ENCODE data around the gene NECAP2.
A peak's percentile ranks its signal among the peaks of the same experiment; 100 is the strongest.

The NECAP2 gene

GRCh38 chr1:16440470-16441281 is at the start of gene NECAP2:
TSS of gene NECAP2 (plus strand) at chr1:16440724. CDS start at chr1:16440762, 38 bp downstream.
- peak; percentile 88 for DNase-seq (ENCODE audit: low read depth)

- DNase-seq (ENCODE audit: low read depth) = no peak
Observed at GRCh38 chr1:16391411-16391810, 49.1 kb upstream of the NECAP2 start.

GRCh38 chr1:16392740-16393569 is 47.6 kb upstream of the NECAP2 start:
- DNase-seq (ENCODE audit: low read depth) = no peak

GRCh38 chr1:16393570-16394521 is 46.7 kb upstream of the NECAP2 start:
- no peak for DNase-seq (ENCODE audit: low read depth)

- DNase-seq (ENCODE audit: low read depth) = no peak
Observed at GRCh38 chr1:16394977-16395376, 45.5 kb upstream of the NECAP2 start.

GRCh38 chr1:16396591-16396990 is 43.9 kb upstream of the NECAP2 start:
- DNase-seq (ENCODE audit: low read depth) = no peak

GRCh38 chr1:16397120-16397519 is 43.4 kb upstream of the NECAP2 start:
- DNase-seq (ENCODE audit: low read depth) = no peak

GRCh38 chr1:16398371-16398953 is 42.1 kb upstream of the NECAP2 start:
- no peak for DNase-seq (ENCODE audit: low read depth)

GRCh38 chr1:16402742-16403141 is 37.8 kb upstream of the NECAP2 start:
- no peak for DNase-seq (ENCODE audit: low read depth)

GRCh38 chr1:16405441-16405840 is 35.1 kb upstream of the NECAP2 start:
- DNase-seq (ENCODE audit: low read depth) = no peak

GRCh38 chr1:16406868-16407267 is 33.7 kb upstream of the NECAP2 start:
- DNase-seq (ENCODE audit: low read depth) = no peak

GRCh38 chr1:16409536-16410152 is 30.9 kb upstream of the NECAP2 start:
- DNase-seq (ENCODE audit: low read depth) = no peak

- DNase-seq (ENCODE audit: low read depth) = no peak
Observed at GRCh38 chr1:16410803-16411202, 29.7 kb upstream of the NECAP2 start.

GRCh38 chr1:16413191-16413590 is 27.3 kb upstream of the NECAP2 start:
- no peak for DNase-seq (ENCODE audit: low read depth)

GRCh38 chr1:16418823-16419425 is 21.6 kb upstream of the NECAP2 start:
- no peak for DNase-seq (ENCODE audit: low read depth)

GRCh38 chr1:16420424-16421118 is 20.0 kb upstream of the NECAP2 start:
- DNase-seq (ENCODE audit: low read depth) = peak; percentile 31

- DNase-seq (ENCODE audit: low read depth) = no peak
Observed at GRCh38 chr1:16421201-16421600, 19.3 kb upstream of the NECAP2 start.

- no peak for DNase-seq (ENCODE audit: low read depth)
Observed at GRCh38 chr1:16422041-16422440, 18.5 kb upstream of the NECAP2 start.

- no peak for DNase-seq (ENCODE audit: low read depth)
Observed at GRCh38 chr1:16425125-16426025, 15.1 kb upstream of the NECAP2 start.

All from stimulated activated CD4-positive, alpha-beta T cell treated with anti-CD3 and anti-CD28 coated beads, Interleukin-2, amount 100 ng/mL, for 4 hours (primary cell).